Erythroblast (primary cell): ENCODE results near the gene EXOC1.

Source experiments
- DNase-seq, 2 experiments: peaks; one replicate each; lab custom pipeline; 2025; lab: John Stamatoyannopoulos, UW
- GATA1 ChIP-seq: IDR thresholded peaks from 2 replicates; pipeline ENCODE4 v1.6.1; 2011; ENCODE audit warnings: low read depth, mild to moderate bottlenecking, control low read depth, low read length, moderate library complexity
- POLR2A ChIP-seq: IDR thresholded peaks from 2 replicates; pipeline ENCODE4 v1.6.1; 2011; ENCODE audit warnings: mild to moderate bottlenecking, low read length

Gene EXOC1

DNA sequence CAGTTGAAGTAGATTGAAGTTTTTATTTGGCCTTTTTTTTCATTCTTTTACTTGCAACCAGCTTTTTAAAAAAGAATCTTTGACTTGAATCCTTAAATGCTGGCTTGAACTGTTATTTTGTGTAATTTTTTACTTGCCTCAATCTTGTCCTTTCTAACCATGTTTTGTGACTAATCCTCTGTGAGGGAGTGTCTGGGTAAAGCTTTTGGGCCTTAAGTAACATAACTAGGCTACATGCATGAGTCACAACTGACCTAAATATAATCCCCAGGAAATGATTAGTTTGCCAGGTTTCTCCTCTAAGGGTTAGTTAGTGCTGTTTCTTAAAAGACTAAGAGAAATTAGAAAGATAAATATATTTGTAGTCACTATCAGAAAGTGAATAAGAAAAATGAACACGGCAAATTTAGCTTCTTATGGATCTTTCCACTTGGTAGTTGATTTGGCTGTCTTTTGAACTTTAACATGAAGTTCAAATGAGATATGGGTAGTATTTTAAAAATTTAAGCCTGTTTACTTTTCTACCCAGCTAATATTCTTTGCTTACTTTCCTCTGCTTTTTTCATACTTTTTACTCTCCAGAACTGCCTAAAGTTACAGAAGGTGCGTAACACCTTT, 13.0 kb downstream of the EXOC1 start:
- TF ChIP-seq POLR2A (no peak), GATA1 (no peak)
- DNase-seq = peak; percentile 8 to 50

DNA sequence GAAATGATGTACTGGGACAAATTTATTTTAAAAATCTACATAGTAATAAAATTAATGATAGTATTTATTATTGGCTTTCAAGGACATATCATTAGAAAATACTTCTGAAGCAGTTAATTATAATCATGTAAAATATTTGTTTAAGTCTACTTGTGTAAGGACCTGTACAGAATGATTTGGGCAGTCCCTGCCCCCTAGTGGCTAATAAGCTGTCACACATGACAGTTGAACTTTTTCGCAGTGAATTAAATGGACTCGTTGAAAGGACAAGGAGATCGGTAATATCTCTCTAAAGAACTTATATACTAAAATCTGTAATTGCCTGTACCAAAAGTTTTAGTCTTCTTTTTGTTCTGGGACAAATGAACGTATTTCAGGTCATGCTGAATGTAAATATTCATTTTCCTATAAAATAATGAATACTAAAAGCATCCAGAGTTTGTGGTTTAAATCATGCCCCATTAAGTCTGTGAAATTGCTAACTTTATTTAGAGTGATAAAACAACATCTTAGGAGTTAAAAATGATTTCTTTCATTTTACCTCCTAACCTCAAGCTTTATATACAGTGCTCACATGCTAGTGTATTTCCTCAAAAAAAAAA, 13.6 kb downstream of the EXOC1 start:
- DNase-seq = peak; percentile 73 to 75

DNA sequence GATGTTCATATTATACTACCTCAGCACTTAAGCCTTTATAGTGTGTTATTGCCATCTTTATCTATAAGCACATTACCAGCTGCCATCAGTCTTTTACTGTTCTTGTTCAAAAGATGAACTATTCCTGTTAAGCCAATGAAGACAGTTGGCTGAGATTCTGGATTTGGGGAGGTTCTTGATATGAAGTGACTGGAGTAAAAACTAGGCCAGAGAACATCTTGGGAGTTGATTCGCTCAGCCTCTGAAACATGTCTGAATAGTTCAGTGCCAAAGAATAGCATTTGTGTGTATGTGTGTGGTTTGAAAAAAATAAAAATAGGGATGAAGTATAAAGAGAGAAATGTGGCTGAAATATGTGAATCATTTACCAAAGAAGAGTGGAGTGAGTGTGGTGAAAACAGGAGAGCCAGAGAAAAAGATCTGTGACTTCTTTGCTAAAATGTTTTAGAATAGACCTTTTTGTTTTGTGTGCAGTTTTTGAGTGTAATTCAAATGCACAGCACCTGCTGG, 15.2 kb downstream of the EXOC1 start:
- TF ChIP-seq POLR2A (no peak), GATA1 (no peak)
- DNase-seq = no peak

More for the DNA sequence above, 13.6 kb downstream of the EXOC1 start:
- no peak for TF ChIP-seq GATA1
- TF ChIP-seq POLR2A = no peak

DNA sequence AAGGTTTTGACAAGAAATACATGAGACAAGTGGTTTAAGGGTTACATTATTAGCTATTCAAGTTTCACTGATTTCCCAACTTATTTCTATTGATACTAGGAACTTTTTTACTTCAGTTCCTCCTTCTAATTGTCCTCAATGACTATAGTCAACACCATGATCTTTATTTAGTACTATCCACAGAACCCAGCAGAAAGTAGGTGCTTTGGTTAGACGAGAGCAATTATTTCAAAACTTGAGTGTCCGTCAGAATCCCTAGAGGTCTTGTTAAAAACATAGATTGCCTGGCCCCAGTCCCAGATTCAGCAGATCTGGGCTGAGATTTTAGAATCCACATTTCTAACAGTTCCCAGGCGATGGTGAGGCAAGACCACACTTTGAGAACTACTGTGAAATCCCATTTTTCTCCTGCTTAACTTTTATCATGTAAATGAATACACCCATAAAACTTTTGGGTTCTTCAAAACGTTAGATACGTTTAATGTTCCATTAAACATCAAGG, 17.9 kb downstream of the EXOC1 start:
- TF ChIP-seq POLR2A = no peak
- no peak for TF ChIP-seq GATA1
- no peak for DNase-seq

DNA sequence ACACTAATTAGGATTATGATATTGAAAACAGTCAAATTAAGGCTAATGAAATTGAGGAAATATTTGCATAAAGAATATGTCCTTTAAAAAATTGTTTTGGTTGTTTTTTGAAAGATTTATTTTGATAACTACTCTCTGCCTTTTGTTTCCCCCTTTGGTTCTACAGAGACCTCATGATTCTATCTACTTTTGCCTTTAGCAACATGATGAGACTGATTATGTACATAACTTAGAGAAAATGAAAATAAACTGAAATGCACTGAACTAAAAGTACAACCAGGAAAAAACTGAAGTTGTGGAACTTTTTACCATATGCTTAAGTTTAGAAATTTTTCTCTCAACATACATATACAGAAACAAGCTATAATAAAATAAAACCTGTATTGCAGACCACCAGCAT, 21.4 kb downstream of the EXOC1 start:
- no peak for TF ChIP-seq POLR2A
- no peak for TF ChIP-seq GATA1
- DNase-seq = no peak

GRCh38 chr4:55876387-55876786, 22.9 kb downstream of the EXOC1 start:
- DNase-seq = no peak
- no peak for TF ChIP-seq POLR2A

DNA sequence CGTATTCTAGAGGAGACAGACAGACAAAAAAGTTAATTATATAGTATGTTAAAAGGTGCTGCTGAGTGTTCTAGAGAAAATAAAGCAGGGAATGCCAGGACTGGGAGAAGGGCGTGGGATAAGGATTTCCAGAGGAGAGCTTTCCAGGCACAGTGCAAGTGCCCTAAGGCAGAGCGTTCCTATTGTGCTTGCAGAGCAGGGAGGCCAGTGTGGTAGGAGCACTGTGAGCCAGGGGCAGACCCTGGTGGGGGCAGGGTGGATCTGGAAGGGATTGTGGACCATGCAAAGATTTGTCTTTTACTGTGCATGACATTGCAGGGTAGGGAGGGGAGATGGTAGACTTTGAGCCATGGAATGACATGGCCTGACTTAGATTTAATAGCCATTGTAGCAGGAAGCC, 25.8 kb downstream of the EXOC1 start:
- TF ChIP-seq GATA1 (no peak), POLR2A (no peak)
- DNase-seq = no peak

- TF ChIP-seq GATA1 = no peak
- no peak for TF ChIP-seq POLR2A
- DNase-seq = no peak
Measured at GRCh38 chr4:55880652-55881280, 27.3 kb downstream of the EXOC1 start.

DNA sequence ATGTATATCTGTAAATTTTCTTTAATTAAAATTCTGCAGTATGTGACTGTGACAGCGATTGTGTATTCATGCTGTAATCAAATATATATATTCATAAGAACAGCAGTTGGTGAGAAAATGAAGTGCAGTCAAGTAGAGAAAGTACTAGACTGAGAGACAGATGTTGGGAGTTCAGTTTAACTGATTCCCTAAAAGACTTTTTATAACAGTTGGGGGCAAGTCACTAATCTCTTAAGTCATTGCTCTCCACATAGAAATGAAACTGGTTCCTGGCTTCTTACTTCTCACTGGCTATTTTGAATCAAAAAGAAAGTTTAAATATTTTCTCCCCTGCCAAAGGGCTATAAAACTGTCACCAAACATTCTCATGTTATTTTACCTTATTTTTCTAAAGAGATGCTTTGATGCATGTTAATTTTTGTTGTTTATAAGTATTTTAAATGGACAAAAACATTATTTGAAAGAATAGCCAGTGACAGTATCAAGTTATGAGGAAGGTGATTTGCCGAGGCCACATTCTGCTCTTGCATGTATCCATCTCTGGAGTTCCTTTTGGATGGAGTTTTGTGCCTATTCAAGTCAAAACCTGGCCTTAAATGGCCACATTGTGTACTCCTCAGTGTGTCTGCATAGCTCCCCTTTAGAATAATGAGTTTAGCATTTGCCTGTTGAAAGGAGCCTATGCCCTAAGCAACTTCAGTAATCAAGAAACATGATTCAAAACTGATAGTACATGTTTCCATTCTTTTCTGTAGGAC, 30.8 kb downstream of the EXOC1 start:
- peak; percentile 31 to 33 for DNase-seq

GRCh38 chr4:55884851-55885219, 31.4 kb downstream of the EXOC1 start:
- TF ChIP-seq GATA1 = no peak
- no peak for TF ChIP-seq POLR2A
- peak; percentile 31 to 33 for DNase-seq

More for the DNA sequence above, 30.8 kb downstream of the EXOC1 start:
- TF ChIP-seq POLR2A = no peak
- TF ChIP-seq GATA1 = no peak

- no peak for TF ChIP-seq GATA1
- no peak for TF ChIP-seq POLR2A
- DNase-seq = no peak
Measured at GRCh38 chr4:55887594-55887993, 34.1 kb downstream of the EXOC1 start.

GRCh38 chr4:55892156-55892555, 38.7 kb downstream of the EXOC1 start:
- DNase-seq = no peak
- no peak for TF ChIP-seq POLR2A

- no peak for DNase-seq
- no peak for TF ChIP-seq POLR2A
- TF ChIP-seq GATA1 = no peak
Measured at GRCh38 chr4:55896622-55897021, 43.2 kb downstream of the EXOC1 start.

- DNase-seq = no peak
- TF ChIP-seq GATA1 = no peak
- no peak for TF ChIP-seq POLR2A
Measured at GRCh38 chr4:55902677-55903076, 49.2 kb downstream of the EXOC1 start.
